C4-2B (cell line): ENCODE measurements around the gene WWOX.

Experiments
- H3K27ac ChIP-seq: fragments of 450-650 bp; 2 replicates; pipeline ENCODE4 v1.5.1; 2017
- ZFX ChIP-seq: fragments of 450-650 bp; IDR thresholded peaks from 2 replicates; pipeline ENCODE4 v1.6.1; 2017
- TF ChIP-seq, protein P1 (sequence below): fragments of 450-650 bp; conservative IDR thresholded peaks from 2 replicates; pipeline ENCODE4 v1.5.1; 2017; ENCODE audit warnings: mild to moderate bottlenecking

Gene WWOX

DNA sequence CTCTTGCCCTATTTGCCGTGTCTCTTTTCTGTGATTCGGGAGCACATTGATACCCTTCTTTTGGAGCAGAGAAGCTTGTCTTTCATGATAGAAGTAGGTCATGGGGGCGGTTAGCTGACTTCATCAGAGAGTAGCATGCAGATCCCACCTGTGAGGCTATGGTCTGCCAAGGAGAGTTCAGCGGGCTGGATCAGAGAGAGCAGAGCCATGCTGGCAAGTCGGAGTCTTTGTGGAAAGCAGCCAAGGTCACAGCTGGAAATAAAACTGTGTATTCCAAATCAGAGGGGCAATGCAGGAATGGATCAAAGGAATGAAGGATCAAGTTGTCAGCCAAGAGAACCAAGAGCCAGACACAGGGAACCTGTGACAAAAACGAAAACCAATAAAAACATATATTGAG, 595.9 kb downstream of the WWOX start:
- no peak overlapping the region for H3K27ac ChIP-seq
- TF ChIP-seq, protein P1, sequence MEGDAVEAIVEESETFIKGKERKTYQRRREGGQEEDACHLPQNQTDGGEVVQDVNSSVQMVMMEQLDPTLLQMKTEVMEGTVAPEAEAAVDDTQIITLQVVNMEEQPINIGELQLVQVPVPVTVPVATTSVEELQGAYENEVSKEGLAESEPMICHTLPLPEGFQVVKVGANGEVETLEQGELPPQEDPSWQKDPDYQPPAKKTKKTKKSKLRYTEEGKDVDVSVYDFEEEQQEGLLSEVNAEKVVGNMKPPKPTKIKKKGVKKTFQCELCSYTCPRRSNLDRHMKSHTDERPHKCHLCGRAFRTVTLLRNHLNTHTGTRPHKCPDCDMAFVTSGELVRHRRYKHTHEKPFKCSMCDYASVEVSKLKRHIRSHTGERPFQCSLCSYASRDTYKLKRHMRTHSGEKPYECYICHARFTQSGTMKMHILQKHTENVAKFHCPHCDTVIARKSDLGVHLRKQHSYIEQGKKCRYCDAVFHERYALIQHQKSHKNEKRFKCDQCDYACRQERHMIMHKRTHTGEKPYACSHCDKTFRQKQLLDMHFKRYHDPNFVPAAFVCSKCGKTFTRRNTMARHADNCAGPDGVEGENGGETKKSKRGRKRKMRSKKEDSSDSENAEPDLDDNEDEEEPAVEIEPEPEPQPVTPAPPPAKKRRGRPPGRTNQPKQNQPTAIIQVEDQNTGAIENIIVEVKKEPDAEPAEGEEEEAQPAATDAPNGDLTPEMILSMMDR: no peak
- no peak for TF ChIP-seq ZFX

GRCh38 chr16:78696797-78697196, 597.3 kb downstream of the WWOX start:
- no peak overlapping the region for H3K27ac ChIP-seq
- TF ChIP-seq, protein P1: no peak
- TF ChIP-seq ZFX: no peak

DNA sequence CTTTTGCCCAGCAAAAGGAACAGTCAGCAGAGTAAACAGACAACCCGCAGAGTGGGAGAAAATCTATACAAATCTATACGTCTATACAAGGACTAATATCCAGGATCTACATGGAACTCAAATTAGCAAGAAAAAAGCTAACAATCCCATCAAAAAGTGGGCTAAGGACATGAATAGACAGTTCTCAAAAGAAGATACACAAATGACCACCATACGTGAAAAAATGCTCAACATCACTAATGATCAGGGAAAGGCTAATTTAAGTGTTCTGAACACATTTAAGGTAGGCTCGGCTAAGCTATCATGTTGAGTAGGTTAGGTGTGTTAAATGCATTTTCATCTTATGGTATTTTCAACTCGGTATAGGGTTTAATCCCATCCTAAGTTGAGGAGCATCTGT, 598.0 kb downstream of the WWOX start:
- no peak overlapping the region for H3K27ac ChIP-seq
- TF ChIP-seq, protein P1: no peak
- TF ChIP-seq ZFX: no peak

GRCh38 chr16:78703936-78704335, 604.5 kb downstream of the WWOX start:
- H3K27ac ChIP-seq: no peak overlapping the region
- TF ChIP-seq, protein P1: no peak
- TF ChIP-seq ZFX: no peak

GRCh38 chr16:78704416-78704815, 605.0 kb downstream of the WWOX start:
- H3K27ac ChIP-seq: no peak overlapping the region
- TF ChIP-seq, protein P1: no peak
- TF ChIP-seq ZFX: no peak

- no peak overlapping the region for H3K27ac ChIP-seq
- no peak for TF ChIP-seq ZFX
- TF ChIP-seq, protein P1: peak; percentile 70
These were observed 606.2 kb downstream of the WWOX start for GRCh38 chr16:78705694-78706093.

DNA sequence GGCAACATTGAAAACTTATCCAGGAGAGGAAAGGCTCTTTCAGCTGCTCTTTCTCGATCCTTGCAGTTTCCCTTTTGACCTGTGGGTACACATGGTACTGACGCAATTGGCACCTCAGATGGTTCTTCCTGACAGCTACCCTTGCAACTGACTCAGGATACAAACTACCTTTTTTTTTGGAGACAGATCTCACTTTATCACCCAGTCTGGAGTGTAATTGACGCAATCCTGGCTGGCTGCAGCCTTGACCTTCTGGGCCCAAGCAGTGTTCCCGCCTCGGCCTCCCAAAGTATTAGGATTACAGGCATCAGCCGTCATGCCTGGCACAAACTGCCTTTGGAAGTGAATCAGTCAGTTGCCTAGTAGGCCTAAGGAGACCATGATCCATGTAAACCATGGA, 607.2 kb downstream of the WWOX start:
- H3K27ac ChIP-seq: no peak overlapping the region
- no peak for TF ChIP-seq ZFX
- TF ChIP-seq, protein P1: no peak
